Naive thymus-derived CD4-positive, alpha-beta T cell (primary cell): ENCODE data around the gene CHRNA4. TPM values are rescaled to one million over a fixed set of nuclear protein-coding genes. Genes with fewer than 3 reads are reported as not detected.

Source experiments
- ATAC-seq: fragments of 150-1000 bp; cut with Tn5 transposase; 2 replicates; pipeline ENCODE4 v1.10.0; 2021; ENCODE audit warnings: mild to moderate bottlenecking, moderate library complexity
- CTCF ChIA-PET: fragments of 350-600 bp; sonication (Branson Sonifier 250); formaldehyde crosslinking; loops from one replicate; lab custom pipeline; 2021; ENCODE audit warnings: antibody characterized with exemption; lab: Charles Lee
- POLR2A ChIA-PET: fragments of 350-600 bp; sonication (Branson Sonifier 250); formaldehyde crosslinking; loops from one replicate; lab custom pipeline; 2021; ENCODE audit warnings: antibody characterized with exemption, inconsistent platforms; lab: Charles Lee
- DNase-seq, 9 donors: peaks; one replicate each; pipeline versions ENCODE4 v3.0.0 to v3.0.0-alpha.2; 2020 to 2022; ENCODE audit warnings: mixed read lengths in 1 of 9
- H3K27ac ChIP-seq: one replicate; pipeline ENCODE4 v1.7.0; 2013; ENCODE audit warnings: mild to moderate bottlenecking, low read depth, low read length, moderate library complexity
- H3K27me3 ChIP-seq, 2 donors: one replicate each; pipeline ENCODE4 v1.7.0; 2013; ENCODE audit warnings: low read length in 2 of 2, mild to moderate bottlenecking in 2 of 2, moderate library complexity in 2 of 2; ENCODE audit not compliant: control insufficient read depth in 2 of 2, insufficient read depth in 2 of 2
- H3K36me3 ChIP-seq, 3 experiments: 1 replicate in 2 of 3; 2 replicates in 1 of 3; pipeline ENCODE4 v1.7.0; 2013; ENCODE audit warnings: low read length in 3 of 3, mild to moderate bottlenecking in 3 of 3, moderate library complexity in 1 of 3; ENCODE audit not compliant: insufficient read depth in 3 of 3, control insufficient read depth in 2 of 3
- H3K4me1 ChIP-seq, 2 donors: one replicate each; pipeline ENCODE4 v1.7.0; 2013; ENCODE audit warnings: low read length in 2 of 2, mild to moderate bottlenecking in 2 of 2, moderate library complexity in 1 of 2; ENCODE audit not compliant: control insufficient read depth in 2 of 2, insufficient read depth in 2 of 2
- H3K4me3 ChIP-seq: 2 replicates; pipeline ENCODE4 v1.7.0; 2013; ENCODE audit warnings: mild to moderate bottlenecking, low read length
- H3K9me3 ChIP-seq, 3 experiments: 1 replicate in 2 of 3; 2 replicates in 1 of 3; pipeline ENCODE4 v1.7.0; 2013; ENCODE audit warnings: low read length in 3 of 3; ENCODE audit not compliant: control insufficient read depth in 2 of 3
- H3K27ac Mint-ChIP-seq, 9 donors: one replicate each; pipeline ENCODE4 v1.8.0; 2020 to 2022; ENCODE audit warnings: mixed read lengths in 9 of 9, mild to moderate bottlenecking in 8 of 9, moderate library complexity in 5 of 9, inconsistent platforms in 2 of 9
- H3K27me3 Mint-ChIP-seq, 5 donors: one replicate each; pipeline ENCODE4 v1.8.0; 2021 to 2022; ENCODE audit warnings: mixed read lengths in 5 of 5, mild to moderate bottlenecking in 1 of 5
- H3K36me3 Mint-ChIP-seq, 5 donors: one replicate each; pipeline ENCODE4 v1.8.0; 2020 to 2022; ENCODE audit warnings: mixed read lengths in 5 of 5, mild to moderate bottlenecking in 3 of 5, inconsistent platforms in 1 of 5
- H3K4me1 Mint-ChIP-seq, 7 donors: one replicate each; pipeline ENCODE4 v1.8.0; 2020 to 2022; ENCODE audit warnings: mixed read lengths in 7 of 7, mild to moderate bottlenecking in 3 of 7, inconsistent platforms in 1 of 7
- H3K4me3 Mint-ChIP-seq, 10 donors: one replicate each; pipeline ENCODE4 v1.8.0; 2020 to 2022; ENCODE audit warnings: mild to moderate bottlenecking in 10 of 10, mixed read lengths in 10 of 10, moderate library complexity in 6 of 10, inconsistent platforms in 2 of 10
- H3K9me3 Mint-ChIP-seq, 11 donors: one replicate each; pipeline ENCODE4 v1.8.0; 2020 to 2022; ENCODE audit warnings: mixed read lengths in 11 of 11, mild to moderate bottlenecking in 4 of 11, inconsistent platforms in 1 of 11, moderate library complexity in 1 of 11
- intact Hi-C, 2 donors: fragments of 100-400 bp; cut with micrococcal nuclease; formaldehyde crosslinking; loops; one replicate each; pipeline ENCODE4 v1.15.1; 2023
- polyA plus RNA-seq, 2 donors: library from polyadenylated mRNA; unstranded; fragments of 300-500 nt; fragmentation: Illumina TruSeq; gene quantifications; one replicate each; pipeline ENCODE4 v1.2.3, GENCODE V29; 2021
- total RNA-seq, 6 experiments: library from RNA in 5 of 6; stranded (reverse) in 5 of 6; gene quantifications; 1 replicate in 5 of 6; 2 replicates in 1 of 6; pipeline ENCODE4 v1.2.3 and lab custom pipeline; 2021 to 2026

The CHRNA4 gene
- total and polyA plus RNA-seq, 7 experiments from 2014 or later, result not detected

DNA sequence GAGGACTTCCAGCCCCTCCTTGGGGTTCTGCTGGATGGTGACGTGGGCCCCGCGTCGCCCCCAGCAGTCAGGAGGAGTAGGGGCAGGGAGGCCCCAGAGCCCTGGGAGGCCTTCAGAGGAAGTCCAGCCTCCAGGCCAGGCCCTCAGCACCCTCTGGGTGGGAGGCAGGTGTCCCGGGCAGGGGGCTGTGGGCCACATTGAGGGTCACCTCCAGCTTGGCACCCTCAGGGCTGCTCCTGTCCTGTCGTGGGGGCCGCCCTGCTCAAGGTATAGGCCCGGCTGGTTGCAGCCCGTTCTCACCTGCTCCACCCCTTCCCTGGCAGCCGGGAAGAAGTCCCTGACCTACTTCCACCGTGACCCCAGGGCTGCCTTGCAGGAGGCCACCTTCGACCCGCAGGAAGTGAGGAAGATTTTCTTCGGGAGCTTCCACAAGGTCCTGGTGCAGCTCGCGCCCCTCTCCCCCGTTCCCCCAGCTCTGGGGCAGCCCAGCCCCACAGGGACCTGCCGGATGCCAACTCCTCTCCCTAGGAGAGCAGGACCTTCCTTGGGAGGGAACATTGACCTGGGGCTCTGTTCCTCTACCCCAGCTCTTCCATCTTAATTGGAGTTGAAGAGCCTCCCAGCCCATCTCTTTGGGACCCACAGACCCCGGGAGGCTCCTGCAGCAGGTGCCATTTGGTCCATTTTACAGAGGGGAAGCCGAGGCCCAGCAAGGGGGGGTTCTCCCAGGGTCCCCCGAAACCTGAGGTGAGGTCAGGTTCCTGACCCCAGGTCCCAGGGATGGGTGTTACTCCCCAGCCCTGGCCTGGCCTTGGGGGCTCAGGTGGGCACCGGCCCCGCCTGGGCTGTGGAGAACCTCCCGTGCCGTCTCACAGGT is 41.7 kb downstream of the CHRNA4 start:
- no peak overlapping the region for H3K4me3 Mint-ChIP-seq
- POLR2A ChIA-PET, result no interaction called here
- H3K27ac Mint-ChIP-seq, result no peak overlapping the region
- no peak overlapping the region for H3K27ac ChIP-seq
- H3K36me3 Mint-ChIP-seq, result no peaks in the 10 kb centered on the region
- intact Hi-C loops, result no loop called here
- peaks cover 0 to 7% (median 0%) of the 10 kb centered on the region in 7 donors for H3K4me1 Mint-ChIP-seq
- H3K27me3 ChIP-seq, result no peaks in the 10 kb centered on the region
- DNase-seq (no peak), ATAC-seq (no peak)
- no peak overlapping the region for H3K4me3 ChIP-seq
- H3K9me3 Mint-ChIP-seq, result no peaks in the 10 kb centered on the region
- no peaks in the 10 kb centered on the region for H3K36me3 ChIP-seq
- CTCF ChIA-PET, result interaction anchor here (1.0 kb wide), 1 partner anchor 10 kb away, joined by 3 read pairs; no protein-coding TSS in a partner anchor
- H3K27me3 Mint-ChIP-seq, result peaks cover 2 to 4% (median 4%) of the 10 kb centered on the region in 5 donors
- H3K9me3 ChIP-seq, result no peaks in the 10 kb centered on the region
- no peaks in the 10 kb centered on the region for H3K4me1 ChIP-seq

DNA sequence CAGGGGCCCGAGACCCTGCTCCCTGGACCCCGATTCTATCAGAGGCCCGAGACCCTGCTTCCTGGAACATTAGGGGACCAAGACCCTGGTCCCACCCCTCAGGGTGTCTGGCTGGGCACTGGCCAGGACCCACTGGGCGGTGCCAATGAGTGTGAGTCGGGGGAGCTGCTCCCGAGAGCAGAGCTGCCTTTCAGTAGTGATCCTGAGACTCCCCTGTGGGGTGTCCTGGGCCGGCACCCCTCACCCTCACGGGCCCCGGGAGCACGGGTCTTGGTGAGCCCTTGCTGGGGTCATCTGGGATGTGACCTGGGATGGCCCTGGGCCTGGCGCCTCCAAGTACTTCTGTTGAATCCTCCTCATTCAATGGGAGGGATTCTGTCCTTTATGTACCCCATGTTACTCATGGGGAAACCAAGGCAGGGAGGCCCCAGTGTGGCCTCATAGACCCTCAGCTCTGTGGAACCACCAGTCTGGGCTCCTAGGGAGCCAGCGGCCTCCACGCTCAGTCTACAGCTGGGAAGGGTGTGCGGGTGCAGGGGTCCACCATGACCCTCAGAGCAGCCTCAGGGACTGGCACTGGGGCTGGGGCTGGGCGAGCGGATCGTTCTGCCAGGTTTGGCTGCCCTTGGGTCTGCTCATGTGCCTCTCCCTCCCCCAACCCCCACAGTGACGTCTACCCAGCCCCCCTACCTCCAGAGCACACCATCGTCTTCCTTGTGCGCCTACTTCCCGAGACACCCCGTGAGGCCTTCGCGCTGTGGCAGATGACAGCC is 42.6 kb downstream of the CHRNA4 start:
- H3K27me3 Mint-ChIP-seq, result peaks cover under 1 to 4% (median 2%) of the 10 kb centered on the region in 5 donors
- no peak overlapping the region for H3K27ac Mint-ChIP-seq
- no peak for ATAC-seq
- POLR2A ChIA-PET, result no interaction called here
- no peak for DNase-seq
- H3K9me3 ChIP-seq, result no peaks in the 10 kb centered on the region
- no peaks in the 10 kb centered on the region for H3K36me3 Mint-ChIP-seq
- H3K4me3 Mint-ChIP-seq, result no peak overlapping the region
- no peak overlapping the region for H3K27ac ChIP-seq
- CTCF ChIA-PET, result interaction anchor here (1.0 kb wide), 1 partner anchor 9 kb away, joined by 3 read pairs; no protein-coding TSS in a partner anchor
- no peaks in the 10 kb centered on the region for H3K9me3 Mint-ChIP-seq
- H3K36me3 ChIP-seq, result no peaks in the 10 kb centered on the region
- no peaks in the 10 kb centered on the region for H3K4me1 ChIP-seq
- H3K4me1 Mint-ChIP-seq, result peaks cover 0 to 5% (median 0%) of the 10 kb centered on the region in 7 donors
- H3K27me3 ChIP-seq, result no peaks in the 10 kb centered on the region
- intact Hi-C loops, result no loop called here
- no peak overlapping the region for H3K4me3 ChIP-seq

DNA sequence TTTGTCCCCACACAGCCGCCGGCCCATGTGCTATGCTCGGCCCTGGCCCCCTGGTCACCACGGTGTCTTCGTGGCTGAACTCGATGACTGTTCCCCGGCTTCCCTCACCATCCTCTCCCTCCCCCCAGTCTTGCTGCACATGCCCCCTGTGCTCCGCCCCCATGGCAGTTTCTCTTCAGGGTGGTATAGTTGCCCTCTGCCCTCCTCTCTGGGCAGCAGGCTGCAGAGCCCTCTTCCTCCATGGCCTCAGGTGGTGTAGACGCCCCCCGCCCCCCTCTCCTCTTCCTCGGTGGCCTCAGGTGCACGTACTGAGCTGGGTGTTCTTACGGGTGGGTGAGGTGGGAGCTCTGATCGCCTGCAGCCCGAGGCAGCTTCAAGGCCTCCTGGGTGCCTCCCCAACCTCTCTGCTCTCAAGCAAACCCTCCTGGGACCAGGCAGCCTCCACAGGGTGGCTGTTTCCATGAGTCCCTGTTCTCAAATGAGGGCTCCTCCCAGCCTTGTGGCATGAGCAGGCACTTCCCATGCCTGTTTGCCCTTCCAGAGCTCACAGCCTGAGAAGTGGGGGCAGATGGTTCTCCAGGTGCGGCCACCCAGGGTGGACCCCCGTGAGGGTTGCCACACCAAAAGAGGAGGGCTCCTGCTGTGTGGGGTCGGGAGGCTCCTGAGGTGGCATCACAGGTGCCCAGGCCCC is 43.4 kb downstream of the CHRNA4 start:
- Histone ChIP-seq H3K9me3 (no peaks in the 10 kb centered on the region), H3K27ac (no peak overlapping the region), H3K36me3 (no peaks in the 10 kb centered on the region), H3K4me3 (no peak overlapping the region), H3K27me3 (no peaks in the 10 kb centered on the region), H3K4me1 (no peaks in the 10 kb centered on the region)
- intact Hi-C loops, result no loop called here
- H3K4me1 Mint-ChIP-seq, result no peaks in the 10 kb centered on the region
- no peak for ATAC-seq
- CTCF ChIA-PET, result no interaction called here
- H3K27ac Mint-ChIP-seq, result no peak overlapping the region
- POLR2A ChIA-PET, result no interaction called here
- H3K36me3 Mint-ChIP-seq, result no peaks in the 10 kb centered on the region
- no peak overlapping the region for H3K4me3 Mint-ChIP-seq
- peaks cover 0 to 6% (median 0%) of the 10 kb centered on the region in 5 donors for H3K27me3 Mint-ChIP-seq
- DNase-seq, result no peak
- H3K9me3 Mint-ChIP-seq, result no peaks in the 10 kb centered on the region

DNA sequence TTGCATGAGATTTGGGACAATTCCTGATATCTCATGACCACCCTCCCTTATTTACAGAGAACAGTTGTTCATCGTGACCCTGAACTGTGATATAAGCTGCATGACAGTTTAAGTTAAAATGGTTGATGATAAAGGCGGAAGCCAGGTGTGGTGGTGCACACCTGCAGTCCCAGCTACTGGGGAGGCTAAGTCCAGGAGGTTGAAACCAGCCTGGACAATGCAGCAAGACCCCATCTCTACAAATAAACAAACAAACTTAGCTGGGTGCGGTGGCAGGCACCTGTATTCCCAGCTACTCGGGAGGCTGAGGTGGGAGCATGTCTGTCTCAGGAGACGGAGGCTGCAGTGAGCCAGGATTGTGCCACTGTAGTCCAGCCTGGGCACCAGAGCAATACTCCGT is 44.1 kb downstream of the CHRNA4 start:
- H3K9me3 Mint-ChIP-seq, result no peaks in the 10 kb centered on the region
- ATAC-seq (no peak), DNase-seq (no peak)
- H3K9me3 ChIP-seq, result no peaks in the 10 kb centered on the region
- CTCF ChIA-PET, result no interaction called here
- H3K4me1 ChIP-seq, result no peaks in the 10 kb centered on the region
- no peak overlapping the region for H3K4me3 Mint-ChIP-seq
- no peaks in the 10 kb centered on the region for H3K4me1 Mint-ChIP-seq
- peaks cover 0 to 6% (median 0%) of the 10 kb centered on the region in 5 donors for H3K27me3 Mint-ChIP-seq
- intact Hi-C loops, result no loop called here
- no peaks in the 10 kb centered on the region for H3K36me3 ChIP-seq
- H3K27ac ChIP-seq, result no peak overlapping the region
- POLR2A ChIA-PET, result no interaction called here
- H3K36me3 Mint-ChIP-seq, result no peaks in the 10 kb centered on the region
- no peaks in the 10 kb centered on the region for H3K27me3 ChIP-seq
- no peak overlapping the region for H3K4me3 ChIP-seq
- no peak overlapping the region for H3K27ac Mint-ChIP-seq

DNA sequence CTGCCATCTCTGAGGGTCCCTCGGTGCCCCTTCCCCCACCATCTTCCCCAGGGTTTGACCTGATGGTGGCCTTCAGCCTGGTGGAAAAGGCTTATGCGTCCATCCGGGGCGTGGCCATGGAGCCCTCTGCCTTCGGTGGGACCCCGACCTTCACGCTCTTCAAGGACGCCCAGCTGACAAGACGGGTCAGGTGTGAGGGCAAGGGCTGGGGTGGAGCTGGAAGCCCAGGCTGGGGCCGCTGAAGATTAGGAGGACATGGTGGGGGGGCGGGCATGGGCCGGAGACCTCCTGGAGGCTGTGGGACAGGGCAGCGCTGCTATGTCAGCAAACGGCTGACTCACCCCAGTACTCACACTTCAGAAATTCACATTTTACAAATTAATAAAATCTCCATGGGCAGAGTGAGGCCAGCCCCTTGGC is 44.6 kb downstream of the CHRNA4 start:
- H3K27me3 Mint-ChIP-seq, result peaks cover 0 to 6% (median 0%) of the 10 kb centered on the region in 5 donors
- H3K9me3 ChIP-seq, result no peaks in the 10 kb centered on the region
- H3K27me3 ChIP-seq, result no peaks in the 10 kb centered on the region
- H3K4me1 Mint-ChIP-seq, result no peaks in the 10 kb centered on the region
- intact Hi-C loops, result no loop called here
- no peak overlapping the region for H3K4me3 Mint-ChIP-seq
- H3K9me3 Mint-ChIP-seq, result no peaks in the 10 kb centered on the region
- ATAC-seq, result no peak
- DNase-seq, result no peak
- H3K36me3 ChIP-seq, result no peaks in the 10 kb centered on the region
- POLR2A ChIA-PET, result no interaction called here
- CTCF ChIA-PET, result no interaction called here
- H3K4me3 ChIP-seq, result no peak overlapping the region
- no peaks in the 10 kb centered on the region for H3K36me3 Mint-ChIP-seq
- H3K27ac Mint-ChIP-seq, result no peak overlapping the region
- H3K27ac ChIP-seq, result no peak overlapping the region
- H3K4me1 ChIP-seq, result no peaks in the 10 kb centered on the region

DNA sequence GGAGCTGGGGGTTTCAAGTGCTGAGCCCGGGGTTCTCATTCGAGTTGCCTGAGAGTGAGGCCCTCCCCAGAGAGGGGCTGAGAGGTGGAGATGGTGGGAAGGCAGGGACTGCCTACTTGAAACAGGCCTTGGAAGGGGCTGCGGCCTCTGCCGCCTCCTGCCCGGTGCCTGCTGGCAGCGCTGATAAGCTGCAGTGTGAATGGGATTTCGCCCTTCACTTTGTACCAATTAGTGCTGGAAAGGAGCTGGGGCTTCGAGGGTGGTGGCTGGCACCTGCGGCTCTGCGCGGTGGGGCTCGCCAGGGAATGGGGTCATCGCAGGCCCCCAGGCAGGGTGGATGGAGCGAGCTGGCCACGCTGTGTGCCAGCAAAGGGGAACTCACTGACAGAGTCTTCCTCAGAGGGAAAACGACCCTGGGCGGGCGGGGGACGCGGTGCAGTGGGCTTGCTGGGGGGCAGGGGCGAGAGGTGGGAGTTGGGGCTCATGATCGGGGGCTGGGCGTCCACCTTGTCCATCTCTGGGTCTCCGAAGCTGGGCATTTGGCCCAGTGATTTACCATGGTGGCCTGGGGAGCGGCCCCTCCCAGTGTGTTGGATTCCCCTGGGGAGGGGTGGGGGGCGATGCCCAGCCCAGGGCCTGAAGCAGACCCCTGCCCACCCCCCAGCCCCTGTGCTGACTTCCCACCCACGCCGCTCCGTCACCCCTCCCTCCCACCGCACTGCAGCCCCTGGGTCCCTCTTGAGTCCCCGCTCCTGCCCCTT is 45.2 kb downstream of the CHRNA4 start:
- Histone ChIP-seq H3K36me3 (no peaks in the 10 kb centered on the region), H3K4me3 (no peak overlapping the region), H3K27me3 (no peaks in the 10 kb centered on the region), H3K4me1 (no peaks in the 10 kb centered on the region), H3K27ac (no peak overlapping the region), H3K9me3 (no peaks in the 10 kb centered on the region)
- no peak for DNase-seq
- H3K4me1 Mint-ChIP-seq, result no peaks in the 10 kb centered on the region
- CTCF ChIA-PET, result no interaction called here
- no peak overlapping the region for H3K27ac Mint-ChIP-seq
- POLR2A ChIA-PET, result no interaction called here
- no peak overlapping the region for H3K4me3 Mint-ChIP-seq
- peaks cover 0 to 6% (median 0%) of the 10 kb centered on the region in 5 donors for H3K27me3 Mint-ChIP-seq
- intact Hi-C loops, result no loop called here
- H3K9me3 Mint-ChIP-seq, result no peaks in the 10 kb centered on the region
- no peak for ATAC-seq
- H3K36me3 Mint-ChIP-seq, result no peaks in the 10 kb centered on the region
